ENCODE results near the gene SCTR.

The SCTR gene

DNA sequence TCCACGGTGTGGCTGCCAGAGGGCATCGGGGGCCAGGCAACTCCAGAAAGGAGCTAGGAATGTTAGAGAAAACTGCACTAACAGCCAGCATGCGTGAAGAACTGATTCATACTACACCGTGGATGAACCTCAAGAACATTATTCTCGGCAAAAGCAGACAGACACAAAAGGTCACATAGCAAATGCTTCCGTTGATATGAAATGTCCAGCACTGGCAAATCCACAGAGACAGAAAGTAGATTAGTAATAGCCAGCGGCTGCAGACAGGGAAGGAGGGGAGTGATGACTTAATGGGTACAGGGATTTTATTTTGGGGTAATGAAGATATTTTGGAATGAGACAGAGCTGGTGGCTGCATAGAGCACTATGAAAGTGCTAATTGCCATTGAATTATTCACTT lies 37.4 kb downstream of the SCTR start:
- FAIRE-seq, result no peak

DNA sequence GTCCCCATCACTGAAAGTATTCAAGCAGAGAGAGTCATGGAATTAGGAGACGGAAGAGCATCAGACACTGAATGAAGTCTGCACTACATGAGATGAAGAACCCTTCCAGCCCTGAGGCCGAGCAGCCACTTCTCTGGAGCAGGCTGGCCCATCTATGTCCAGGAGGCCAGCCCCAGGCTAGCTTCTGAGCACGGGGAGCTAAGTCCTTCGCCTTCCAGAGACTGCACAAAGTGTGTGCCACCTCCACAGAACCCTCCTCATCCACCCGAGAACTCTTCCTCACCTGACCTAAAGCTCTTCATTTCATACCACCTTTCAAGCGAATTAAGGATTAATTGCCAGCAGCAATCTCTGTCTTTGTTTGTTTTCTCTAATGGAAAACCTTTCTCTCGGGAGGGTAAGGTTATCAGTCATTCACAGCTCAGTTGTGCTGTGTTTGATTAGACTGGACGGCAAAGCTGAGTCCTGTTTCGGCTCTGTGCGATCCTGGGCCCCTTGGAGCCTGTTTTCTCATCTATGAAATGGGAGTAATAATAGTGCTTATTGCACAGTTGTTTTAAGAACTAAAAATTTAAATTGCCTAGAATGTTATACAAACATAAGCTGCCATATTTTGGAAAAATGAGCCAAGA lies 38.0 kb downstream of the SCTR start:
- no peak for FAIRE-seq

DNA sequence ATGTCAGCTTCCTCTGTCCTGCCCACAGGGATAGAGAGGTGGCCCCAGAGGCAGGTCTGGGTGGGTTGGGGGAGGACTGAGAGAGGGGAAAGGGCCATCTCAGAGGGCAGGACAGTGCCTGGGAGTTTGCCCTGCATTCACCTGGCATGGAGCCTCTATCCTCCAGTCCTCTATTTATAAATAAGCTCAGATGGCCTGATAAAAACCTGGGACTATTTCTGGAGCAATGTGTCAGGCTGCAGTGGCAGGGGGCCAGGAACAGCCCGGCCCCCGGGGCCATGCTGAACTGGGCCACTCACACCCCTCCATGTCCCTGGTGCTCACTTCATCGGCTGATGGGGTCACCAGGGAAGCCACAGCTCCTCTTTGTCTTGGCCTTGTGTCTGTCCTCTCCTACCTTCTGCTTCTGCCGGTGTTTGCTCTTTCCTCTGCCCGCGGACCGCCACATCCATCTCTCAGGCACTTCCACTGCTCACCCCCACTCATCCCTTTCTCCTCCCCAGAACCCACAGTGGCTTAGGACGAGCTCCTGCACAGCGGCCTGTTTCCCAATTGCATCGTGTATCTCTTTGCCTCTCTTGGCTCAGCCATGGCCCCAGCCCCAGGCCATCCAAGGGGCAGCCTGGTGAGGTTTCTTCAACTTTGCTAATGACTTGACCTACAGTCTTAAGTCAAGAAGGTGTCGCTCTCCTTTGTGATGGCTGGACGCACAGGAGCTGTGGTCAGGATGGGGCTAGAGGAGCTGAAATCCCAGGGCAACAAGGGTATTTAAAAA lies 38.8 kb downstream of the SCTR start:
- FAIRE-seq, result no peak

DNA sequence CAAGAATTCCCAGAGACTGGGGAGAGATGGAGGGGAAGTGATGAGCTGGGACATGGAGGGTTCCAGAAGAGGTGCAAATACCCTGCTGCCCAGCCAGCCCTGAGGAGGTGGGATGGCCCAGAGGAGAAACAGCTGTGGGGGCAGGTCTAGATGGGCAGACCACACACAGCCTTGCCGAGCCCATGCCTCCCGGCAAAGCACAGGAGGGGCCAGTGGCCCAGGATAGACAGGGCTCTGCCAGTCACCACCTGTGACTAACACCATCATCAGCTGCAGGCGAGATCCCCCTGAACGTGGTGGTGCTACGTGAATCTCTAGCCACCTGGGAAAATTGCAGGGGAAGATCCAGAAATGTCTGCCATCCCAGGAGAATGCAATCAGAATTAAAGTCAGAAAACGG lies 39.4 kb downstream of the SCTR start:
- no peak for FAIRE-seq

DNA sequence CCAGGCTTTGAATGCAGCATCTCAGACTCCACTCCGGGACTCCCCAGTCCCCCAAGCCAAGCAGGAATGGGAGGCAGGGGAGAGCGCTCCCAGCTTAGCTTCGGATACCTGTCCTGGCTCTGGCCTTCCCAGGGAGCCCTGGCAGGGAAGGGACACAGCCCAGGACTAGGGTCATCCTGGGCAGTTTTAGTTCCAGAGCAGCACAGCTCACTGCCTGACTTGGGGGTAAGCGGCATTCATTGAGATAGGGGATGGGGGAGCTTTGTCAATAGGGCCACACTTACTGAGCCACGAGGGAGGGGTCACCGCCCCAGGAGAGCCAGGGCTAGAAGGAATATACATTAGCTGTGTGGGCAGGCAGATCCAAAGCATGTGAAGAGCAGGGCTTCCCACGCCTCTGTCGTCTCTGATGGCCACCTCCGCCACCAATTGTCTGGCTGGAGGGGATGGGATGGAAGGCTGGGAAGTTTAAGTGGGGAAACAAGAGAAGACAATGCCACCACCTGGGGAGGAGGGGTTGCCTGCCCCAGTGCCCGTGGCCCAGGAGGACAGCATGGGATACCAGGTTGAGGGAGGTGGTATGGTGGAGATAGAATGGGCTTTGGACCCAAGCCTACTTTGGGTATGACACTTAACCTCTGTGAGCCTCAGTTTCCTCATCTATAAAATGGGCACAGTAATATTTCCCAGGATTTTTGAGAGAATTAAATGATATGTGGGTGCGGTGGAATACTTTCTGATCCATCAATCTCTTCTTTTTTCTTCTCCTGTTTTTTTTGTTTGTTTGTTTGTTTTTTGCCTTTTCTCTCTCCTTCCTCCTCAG lies 40.2 kb downstream of the SCTR start:
- FAIRE-seq, result no peak

DNA sequence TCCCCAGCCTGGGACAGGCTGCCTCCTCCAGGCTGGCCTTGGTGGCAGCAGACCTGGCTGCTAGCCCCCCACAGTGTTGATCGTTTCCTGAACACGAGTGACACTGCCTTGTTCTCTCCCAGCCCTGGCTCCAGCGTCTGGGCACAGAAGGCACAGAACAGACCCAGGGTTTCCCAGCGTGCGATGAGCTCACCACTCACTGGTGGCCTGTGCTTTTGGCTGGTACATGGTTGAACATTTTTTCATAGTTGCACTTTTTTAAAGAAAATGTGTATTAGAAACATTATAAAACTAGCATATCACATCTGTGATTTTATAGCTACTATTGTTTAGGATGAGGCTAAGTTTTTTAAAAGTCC lies 40.9 kb downstream of the SCTR start:
- no peak for FAIRE-seq

DNA sequence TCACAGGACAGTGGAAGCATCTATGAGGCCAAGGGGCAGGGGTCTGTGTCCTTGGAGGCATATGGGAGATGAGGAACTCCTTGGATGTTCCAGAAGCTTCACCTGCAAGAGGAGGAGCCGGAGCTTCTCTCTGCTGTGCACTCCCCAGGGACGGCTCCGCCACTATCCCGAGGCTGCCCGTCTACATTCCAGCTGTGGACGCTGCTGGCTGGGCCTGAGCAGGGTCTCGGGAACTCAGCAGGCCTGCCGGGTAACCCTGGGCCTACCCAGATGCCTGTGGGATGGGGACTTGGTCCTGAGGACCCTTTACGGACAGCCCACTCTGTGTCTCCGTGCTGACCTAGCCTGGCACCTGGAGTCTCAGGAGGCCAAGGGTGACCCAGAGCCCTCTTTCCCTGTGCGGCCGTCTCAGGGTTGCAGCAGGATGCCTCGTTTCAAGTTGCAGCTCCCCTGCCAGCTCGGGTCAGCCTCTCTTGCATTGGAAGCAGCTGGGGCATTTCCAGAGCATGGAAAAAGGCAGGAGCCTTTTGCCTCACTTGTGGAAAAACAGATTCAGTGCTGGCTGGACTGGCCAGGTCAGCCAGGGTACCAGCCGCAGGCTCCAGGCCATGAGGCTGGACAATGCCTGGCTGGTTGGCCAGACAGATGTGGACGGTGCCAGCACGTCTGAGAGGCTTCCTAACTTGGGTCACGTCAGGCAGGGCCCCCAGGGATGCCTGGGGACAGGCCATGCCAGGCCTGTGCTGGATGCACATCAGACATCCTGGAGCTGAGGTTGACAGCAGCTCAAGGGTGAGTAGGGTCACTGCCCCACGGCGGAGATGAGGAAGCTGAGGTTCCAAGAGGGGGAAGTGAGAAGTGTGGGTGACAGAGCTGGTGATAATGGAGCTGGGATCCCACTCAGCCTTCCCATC lies 41.5 kb downstream of the SCTR start:
- no peak for FAIRE-seq

DNA sequence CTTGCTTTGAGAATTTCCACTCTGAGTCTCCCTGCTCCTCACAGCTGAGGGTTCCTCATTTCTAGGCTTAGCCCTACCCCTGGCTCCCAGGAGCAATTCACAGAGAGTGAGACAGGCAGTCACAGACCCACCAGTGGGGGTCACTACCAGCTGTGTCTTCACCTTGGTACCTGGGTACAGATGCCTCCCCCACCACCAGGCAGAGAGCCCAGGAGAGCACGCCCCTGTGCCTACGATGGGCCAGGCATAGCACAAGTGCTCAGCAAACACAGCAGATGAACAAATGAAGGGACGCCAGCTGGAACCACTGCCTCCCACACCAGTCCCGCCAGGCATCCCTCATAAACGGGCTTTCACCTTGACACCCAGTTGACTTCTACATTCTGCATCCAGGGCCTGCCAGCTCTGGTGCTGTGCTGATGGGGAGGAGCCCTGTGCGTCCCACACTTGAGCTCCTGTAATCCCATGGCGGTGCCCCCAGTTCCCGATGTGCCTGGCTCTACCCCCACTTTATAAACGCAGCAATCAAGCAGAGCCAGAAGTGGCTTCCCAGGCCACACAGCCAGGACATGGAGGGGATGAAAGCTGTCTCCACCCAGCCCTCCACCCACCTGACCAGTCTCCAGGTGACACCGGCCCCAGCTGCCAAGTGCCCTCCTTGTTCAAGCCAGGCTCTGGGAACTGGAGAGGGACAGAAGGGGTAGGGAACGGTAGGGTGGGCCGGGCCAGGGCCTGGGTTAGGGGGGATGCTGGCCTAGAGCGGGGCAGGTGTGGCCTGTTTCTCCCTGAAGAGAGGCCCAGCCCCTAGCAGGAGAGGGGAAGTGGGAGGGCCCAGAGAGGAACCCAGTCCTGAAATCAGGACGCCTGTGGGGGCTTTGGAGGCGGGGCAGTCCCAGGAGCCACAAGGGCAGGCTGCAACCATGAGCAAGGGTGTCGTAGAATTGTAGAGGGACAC lies 42.5 kb downstream of the SCTR start:
- no peak for FAIRE-seq

DNA sequence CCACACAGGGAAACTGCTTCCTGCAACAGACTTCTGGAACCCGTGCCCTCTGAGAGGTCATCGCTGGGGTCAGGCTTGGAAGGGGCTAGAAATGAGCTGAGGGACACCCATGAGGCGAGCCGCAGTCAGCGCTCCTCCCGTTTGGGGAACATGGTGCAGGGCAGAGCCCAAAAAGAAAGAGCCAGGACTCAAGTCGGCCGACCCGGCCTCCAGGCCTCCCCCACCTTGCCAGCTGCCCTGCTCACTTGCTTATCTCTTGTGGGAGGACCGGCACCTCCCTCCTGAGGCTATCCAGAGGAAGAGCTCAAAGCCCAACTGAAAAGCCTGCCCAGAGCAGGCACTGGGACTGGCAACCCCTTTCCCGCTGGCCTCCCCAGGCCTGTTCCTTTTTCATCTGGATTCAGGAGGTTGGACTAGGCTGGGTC lies 43.6 kb downstream of the SCTR start:
- FAIRE-seq, result no peak

DNA sequence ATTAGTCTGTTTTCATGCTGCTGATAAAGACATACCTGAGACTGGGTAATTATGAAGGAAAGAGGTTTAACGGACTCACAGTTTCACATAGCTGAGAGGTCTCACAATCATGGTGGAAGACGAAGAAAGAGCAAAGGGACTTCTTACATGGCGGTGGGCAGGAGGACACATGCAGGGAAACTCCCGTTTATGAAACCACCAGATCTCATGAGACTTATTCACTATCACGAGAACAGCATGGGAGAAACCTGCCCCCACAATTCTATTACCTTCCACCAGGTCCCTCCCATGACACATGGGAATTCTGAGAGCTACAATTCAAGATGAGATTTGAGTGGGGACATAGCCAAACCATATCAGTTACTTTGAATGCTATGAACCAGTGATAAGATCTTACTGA lies 44.1 kb downstream of the SCTR start:
- FAIRE-seq, result no peak

DNA sequence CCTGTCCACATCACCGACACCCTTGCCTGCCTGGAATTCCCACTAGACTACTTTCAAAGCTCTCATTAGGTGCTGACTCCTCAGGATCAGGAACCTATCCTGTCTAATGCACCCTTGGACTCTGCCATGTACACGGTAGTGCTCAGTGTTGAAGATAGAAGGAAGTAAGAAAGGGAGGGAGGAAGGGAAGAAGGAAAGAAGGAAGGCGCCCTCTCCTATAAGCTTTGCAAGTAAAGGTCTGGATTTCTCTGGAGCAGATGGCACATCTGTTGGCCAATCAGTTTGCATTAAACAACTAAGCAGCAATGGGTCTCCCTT lies 45.3 kb downstream of the SCTR start:
- no peak for FAIRE-seq

DNA sequence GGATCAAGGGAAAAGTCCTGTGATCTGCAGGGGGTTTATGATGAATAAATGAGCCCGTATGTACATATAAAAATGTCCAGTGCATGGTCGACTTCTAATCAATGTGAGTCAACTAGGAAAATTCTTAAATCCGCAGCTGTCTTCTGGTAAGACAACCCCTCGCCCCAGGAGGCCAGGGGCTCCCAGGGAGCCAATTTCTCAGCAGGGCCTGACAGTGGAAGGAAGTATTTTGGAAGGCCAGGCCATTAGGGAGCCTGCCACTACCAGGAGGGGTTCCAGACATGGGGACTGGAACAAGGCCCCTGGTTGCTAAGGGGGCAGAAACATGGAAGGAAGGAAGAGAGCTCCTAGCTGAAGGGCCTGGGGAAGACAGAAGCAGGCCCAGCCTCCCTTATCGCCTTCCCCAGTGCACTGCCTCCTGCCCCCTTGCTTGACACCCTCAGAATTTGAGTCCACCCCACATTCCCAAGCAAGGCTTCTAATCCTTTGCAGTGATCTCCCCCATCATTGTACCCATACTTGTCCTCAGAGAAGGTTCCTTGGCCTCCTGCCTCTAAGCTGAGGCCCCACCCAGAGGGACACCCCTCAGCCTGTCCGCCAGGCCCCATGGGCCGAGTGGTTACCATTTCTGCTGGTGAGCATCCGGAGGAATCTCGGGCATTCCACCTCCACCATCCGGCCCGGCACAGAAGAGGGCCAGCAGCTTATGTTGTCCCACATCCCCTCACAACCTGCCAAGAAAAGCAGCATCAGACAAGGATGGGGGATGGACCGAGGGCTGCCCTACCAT lies 45.9 kb downstream of the SCTR start:
- FAIRE-seq, result no peak

DNA sequence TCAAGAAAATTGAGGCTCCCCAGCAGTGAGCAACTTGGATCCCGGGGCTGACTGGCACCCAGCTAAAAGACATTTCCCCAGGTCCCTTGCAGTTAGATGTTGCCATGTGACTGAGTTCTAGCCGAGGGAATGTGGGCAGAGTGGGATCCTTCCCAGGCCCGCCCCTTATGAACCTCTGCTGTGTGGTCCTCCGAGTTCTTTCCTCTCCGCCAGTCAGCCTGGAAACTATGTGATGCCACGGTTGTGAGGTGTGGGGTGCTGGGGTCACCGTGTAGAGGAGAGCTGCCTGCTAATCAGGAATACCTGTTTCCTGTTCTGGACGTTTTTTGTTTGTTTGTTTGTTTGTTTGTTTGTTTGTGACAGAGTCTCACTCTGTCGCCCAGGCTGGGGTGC lies 47.2 kb downstream of the SCTR start:
- no peak for FAIRE-seq

DNA sequence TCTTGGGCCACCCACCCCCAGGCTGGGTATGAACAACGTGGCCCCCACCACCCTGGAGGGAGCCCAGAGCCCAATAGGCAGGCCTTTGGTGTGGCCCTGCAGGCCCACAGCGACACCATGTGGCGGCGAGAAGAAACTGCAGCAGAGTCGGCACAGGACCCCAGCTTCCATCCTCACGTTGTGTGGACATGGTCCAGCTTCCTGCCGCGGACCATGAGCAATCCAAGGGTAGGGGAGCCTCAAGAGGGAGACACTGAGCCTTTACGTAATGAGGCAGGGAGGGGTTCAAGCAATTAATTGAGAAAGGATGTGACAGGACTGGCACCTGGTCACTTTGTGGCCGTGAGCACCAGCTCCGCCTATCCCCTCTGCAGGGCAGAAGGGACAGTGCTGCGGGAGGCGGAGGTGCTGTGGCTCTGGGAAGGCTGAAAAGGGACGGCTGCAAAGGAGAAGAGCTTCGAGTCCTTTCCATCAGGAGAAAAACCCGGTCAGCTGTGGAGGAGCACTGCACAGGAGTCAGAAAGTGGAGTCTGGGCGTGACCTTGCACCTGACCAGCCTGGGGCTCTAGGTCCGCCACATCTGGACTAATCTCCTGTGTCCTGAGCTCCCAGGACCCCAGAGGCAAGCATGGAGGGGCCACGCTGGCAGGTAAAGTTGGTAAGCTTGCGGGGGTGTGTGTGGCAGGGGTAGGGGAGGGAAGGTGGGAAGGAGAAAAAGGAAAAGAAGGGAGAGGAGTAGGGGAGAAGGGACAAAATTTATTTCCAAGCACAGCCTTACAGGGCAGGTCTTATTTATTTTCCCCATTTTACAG lies 47.8 kb downstream of the SCTR start:
- no peak for FAIRE-seq

DNA sequence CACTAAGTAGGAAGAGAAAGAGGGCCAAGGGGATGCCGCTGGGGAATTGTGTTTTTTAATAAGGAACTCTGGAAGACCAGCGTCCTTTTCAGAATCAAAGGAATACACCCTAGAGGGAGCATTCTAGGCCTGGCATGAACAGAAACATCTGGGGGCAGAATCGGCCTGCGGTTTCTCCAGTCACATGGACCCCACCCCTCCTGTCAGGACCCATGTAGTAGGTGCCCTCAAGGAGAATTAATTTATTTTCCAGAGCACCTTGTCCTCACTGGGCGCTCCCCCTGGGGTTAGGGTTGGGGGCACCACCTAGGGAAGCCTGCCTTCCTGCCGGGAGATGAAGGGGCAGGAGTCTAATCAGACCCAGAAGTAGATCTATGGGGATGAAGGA lies 48.4 kb downstream of the SCTR start:
- FAIRE-seq, result no peak

DNA sequence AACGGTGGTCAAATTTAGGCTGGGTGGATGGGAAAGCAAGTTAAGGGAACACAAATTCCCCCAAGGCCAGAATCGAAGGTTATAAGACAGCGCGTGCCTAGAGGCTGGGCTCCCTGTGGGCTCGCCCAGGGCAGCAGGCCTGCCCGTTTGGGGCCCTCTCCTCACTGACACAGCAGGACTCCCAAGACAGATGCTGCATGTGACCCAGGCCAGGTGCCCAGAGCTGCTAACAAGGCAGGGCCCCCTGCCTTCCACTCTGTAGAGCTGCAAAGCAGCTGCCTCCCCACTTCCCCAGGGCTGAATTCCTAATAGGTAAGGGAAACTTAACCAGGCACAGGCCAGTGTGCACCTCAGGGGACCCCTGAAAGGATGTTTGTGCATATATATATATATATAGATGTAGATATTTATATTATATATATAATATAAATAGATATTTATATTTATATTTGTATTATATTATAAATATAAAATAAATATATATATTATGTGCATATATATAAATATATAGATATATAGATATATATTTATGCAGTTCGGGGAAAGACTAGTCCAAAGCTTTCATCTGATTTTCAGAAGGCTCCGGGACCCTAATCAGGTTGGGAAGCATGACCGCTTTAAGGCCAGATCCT lies 48.9 kb downstream of the SCTR start:
- FAIRE-seq, result no peak

DNA sequence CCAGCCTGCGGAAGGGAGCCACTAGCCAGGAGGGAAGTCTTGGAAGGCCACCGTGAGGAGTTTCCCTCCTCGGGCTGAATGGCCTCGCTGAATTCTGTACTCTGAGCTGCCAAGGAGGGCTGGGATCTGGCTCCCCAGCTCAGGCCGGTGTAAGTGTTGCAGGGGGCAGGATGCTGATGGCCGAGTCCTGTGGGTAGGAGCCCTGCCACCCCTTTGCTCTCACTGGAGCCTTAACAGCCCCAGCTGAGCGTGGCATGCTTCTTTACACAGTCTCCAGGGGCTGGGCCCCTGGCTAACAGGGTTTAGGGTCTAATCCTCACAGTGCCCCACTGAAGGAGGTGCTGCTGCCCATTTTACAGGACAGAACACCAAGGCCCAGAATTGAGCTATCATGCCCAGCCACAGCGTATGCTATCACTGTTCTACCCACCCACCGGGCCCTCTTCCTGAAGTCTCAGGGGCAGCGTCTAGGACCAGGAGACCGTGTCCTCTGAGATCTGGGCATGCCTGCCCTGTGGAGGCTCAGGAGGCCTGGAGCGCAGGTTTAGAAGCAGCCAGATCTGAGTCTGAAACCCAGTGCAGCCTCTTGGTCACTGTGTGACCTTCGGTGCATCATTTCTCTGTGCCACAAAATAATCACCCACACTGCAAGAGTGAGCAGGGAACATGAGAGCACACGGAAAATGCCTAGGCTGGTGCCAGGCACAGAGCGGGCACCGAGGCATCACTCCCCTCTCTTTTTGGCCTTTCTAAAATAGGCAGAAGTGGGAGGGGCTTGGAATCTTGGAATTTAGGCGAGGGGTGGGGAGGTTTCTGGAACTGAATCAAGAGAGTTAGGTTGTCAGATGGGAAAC lies 49.7 kb downstream of the SCTR start:
- FAIRE-seq, result no peak

DNA sequence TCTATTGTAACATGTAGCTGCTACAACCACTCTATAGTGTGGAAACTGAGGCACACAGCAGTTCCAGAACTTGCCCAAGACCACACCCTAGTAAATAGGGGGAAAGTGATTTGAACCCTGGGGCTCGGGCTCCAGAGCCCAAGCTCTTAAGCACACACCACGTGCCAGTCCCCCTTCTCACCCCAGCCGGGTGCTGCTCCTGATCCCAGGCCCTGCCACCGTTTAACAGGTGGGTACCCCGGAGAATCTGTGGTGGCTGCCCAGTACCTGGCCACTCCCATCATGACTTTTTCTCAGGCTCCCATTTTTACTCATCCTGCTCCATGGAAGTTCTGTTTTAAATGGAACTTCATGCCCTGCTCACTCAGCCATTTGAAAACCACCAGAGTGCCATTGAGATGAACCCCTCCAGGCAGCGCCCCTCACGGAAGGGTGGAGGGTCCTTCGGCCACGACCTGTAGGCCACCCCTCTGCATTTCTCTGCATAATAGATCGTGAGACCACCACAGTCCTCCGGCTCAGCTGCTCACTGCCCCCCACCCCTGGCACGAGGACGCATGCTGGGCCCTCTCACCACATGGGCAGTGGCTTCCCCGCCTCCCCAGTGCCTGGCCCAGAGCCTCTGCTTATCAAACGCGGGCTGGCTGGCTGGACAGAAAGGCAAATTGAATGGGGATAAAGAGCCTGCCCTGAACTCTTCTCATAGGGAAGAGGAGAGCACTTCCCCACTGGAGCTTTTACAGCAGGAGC lies 50.5 kb downstream of the SCTR start:
- no peak for FAIRE-seq

Data from endometrium (tissue), 2 donors.